ACHN (cell line): ENCODE data around the gene TRPV4.

Source experiments
- DNase-seq: peaks from one replicate; pipeline ENCODE4 v3.0.0-alpha.2; 2015
- in situ Hi-C: cut with HindIII; loops from 2 replicates; pipeline ENCODE4 v1.10.0; 2017; ENCODE audit warnings: low sequenced_read_pairs, low pct_ligation_motif_present, low pct_unique_long_range_greater_than_20kb

The TRPV4 gene

DNA sequence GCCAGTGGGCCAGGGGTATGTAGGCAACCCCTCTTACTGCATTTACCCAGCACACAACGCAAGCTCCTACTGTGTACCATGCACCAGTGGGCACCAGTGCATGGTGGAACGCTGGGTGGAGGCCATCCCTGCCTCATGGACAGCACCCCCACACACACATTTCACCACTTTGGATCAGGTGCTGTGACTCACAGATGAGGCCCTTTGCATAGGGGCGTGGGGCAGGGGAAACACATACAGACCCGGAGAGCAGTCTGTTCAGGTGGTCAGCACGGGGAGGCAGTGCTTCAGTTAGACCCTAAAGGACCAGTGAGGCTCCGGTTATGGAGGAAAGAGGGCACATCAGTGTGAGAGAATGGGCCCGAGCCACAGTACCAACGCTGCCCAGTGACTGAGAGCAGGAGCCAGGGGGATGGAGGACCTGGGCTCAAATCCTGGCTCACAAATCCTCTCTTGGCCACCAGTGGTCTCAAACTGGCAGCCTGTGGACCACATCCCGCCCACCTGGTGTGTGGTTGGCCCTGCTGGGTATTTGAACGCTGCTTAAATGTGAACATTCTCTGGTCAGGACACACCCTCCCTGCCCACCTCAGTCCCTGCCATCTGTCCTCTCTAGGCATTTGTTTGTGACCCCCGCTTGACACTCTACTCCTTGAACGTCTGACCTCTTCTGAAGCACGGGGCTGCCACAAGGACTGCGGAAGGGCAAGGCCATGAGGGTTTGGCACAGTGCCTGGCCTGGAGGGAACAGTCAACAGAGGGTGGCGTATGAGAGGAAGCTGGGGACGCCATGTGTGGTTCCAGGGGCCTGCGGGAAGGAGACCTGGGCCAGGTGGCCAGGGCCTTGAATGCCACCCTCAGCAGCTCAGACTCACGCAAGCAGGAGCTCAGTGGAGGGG, 72.9 kb downstream of the TRPV4 start:
- no peak for DNase-seq
- in situ Hi-C loops: no loop called here

GRCh38 chr12:109759595-109759994, 73.6 kb downstream of the TRPV4 start:
- no peak for DNase-seq
- in situ Hi-C loops: no loop called here

DNA sequence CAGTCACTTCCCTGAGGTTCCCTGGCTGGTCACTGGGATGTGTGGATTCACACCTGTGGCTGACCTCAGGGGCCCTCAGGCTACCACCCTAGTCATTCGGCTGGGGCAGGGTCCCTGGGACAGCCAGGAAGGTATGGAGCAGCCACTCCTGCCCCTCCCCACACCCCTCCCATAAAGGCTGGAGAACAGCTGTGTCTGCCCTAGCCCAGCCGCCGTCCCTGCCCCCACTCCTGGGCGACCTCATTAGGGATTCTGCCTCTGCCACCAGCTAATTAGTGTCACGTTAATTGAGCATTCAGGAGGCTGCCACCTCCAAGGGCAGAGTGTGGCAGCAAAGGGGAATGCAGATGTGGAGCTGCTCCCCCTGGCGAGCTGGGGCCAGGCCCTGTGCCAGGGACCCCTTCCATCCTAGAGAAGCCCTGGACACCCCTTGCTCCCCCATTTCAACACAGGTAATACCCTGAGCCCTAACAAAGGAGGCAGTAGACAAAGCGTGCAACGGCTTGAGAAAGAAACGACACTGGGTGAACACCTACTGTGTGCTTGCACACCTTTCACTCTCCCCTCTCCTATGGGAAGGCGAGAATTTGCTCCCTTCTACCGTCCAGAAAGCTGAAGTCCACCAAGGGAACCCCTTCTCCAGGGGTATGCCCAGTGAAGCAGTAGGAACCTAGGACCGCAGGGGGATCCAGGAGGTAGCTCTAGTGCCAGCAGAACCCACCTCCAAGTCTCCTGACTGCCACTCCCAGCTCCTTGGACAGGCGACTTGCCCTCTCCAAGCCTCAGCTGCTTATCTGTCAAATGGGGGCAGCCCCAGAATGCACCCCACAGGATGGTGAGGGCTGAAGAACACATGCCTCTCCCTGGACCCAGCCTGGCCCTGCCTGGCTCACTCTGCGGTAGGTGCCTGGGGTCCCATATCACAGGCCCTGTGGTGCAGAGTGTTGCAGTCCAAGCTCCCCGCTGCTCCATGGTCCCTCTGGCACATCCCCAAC, 74.5 kb downstream of the TRPV4 start:
- no peak for DNase-seq
- in situ Hi-C loops: no loop called here

- DNase-seq: no peak
- in situ Hi-C loops: no loop called here
These were observed 75.4 kb downstream of the TRPV4 start for GRCh38 chr12:109757671-109758265.

GRCh38 chr12:109756457-109756856, 76.7 kb downstream of the TRPV4 start:
- in situ Hi-C loops: no loop called here
- no peak for DNase-seq

DNA sequence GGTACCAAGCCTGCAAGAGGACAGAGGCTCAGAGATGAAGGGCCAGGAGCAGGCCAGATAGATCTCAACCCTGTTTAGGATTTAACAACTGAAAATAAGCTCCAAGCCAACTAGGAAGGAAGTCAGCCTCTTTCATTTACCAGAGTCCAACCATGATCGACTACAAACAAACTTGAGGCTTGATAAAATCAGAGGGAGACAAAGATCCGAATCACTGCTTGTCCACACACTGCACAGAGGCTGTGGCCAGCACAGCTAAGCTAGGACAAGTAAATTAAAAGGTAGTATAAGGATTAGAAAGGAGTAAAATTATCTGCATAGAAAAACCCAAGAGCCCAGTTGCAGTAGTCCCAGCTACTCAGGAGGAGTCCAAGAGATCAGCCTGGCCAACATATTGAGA, 79.2 kb downstream of the TRPV4 start:
- in situ Hi-C loops: no loop called here
- DNase-seq: no peak

- DNase-seq: no peak
- in situ Hi-C loops: no loop called here
These were observed 80.2 kb downstream of the TRPV4 start for GRCh38 chr12:109753054-109753401.

GRCh38 chr12:109752117-109753053, 80.8 kb downstream of the TRPV4 start:
- DNase-seq: no peak
- in situ Hi-C loops: no loop called here

DNA sequence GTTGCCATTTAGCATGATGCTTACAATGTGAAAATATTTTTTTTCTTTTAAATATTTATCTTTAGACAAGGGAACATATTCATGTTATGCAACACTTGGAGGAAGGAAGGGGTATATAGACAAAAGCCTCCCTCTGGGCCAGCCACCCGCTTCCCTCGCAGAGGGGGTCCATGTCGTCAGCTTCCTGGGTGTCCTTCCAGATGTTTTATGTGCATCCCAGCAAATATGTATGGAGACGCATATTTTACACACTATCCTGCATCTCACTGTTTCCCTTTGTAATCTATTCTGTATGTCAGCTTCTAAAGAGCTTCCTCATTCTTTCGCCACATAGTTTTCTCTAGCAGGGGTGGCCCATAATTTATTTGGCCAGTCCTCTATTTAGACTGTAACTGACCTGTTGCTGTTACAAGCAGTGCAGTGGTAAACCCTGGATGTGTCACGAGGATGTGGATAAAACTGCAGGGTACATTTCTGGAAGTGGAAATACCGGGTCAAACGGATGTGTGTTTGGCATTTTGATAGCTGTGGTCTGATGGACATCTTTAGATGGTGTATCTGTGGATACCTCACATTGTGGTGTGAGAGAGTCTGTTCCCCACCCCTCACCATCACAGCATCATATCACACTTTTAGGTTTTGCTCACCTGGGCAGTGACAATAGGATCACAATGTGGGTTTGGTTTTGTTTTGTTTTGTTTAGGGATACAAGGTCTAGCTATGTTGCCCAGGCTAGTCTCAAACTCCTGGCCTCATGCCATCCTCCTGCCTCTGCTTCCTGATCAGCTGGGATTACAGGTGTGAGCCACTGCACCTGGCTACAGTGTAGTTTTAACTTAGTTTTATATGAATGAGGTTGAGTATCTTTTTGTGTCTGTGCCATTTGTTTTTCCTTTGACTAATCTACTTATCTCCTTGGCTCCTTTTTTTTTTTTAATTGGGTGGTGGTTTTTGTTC, 87.9 kb downstream of the TRPV4 start:
- no peak for DNase-seq

GRCh38 chr12:109744026-109744425, 89.2 kb downstream of the TRPV4 start:
- DNase-seq: no peak
- in situ Hi-C loops: no loop called here

More for the DNA sequence above, 87.9 kb downstream of the TRPV4 start:
- in situ Hi-C loops: no loop called here

- in situ Hi-C loops: no loop called here
- DNase-seq: no peak
These were observed 89.9 kb downstream of the TRPV4 start for GRCh38 chr12:109743076-109743910.

DNA sequence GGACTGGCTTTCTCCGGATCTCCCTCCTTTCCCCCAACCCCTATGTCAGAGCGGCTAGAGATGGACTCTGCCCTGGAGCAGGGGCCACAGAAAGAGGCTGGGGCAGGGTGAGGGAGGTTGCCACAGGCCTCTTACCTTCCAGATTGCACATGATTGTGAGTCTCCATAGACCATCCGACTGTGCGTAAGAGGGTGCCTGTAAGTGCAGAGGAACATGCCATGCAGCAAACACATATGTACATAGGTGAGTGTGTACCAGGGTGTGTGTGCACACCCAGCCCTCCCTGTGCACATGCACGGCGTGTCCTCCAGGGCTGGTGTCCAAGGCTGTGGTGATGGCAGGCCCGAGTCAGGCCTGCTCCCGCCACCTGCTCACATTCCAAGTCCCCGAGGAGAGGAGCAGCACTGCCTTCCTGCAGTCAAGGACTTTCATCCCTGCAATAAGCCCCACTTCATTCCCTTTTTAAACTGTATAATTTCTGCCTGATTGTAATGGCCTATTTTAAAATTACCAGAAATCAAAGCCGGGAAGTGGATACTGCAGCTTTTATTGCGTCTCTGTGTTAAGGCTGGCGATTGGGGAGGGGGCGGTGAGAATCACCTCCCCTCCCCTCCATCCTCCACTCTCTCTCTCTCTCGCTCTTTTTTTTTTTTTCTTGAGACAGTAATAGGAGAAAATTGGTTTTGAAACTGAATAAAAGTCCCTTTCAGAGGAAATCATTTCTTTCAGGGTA, 91.1 kb downstream of the TRPV4 start:
- in situ Hi-C loops: no loop called here

GRCh38 chr12:109741286-109741969, 91.8 kb downstream of the TRPV4 start:
- in situ Hi-C loops: no loop called here
- DNase-seq: no peak

More for the DNA sequence above, 91.1 kb downstream of the TRPV4 start:
- DNase-seq: no peak

GRCh38 chr12:109740694-109741245, 92.4 kb downstream of the TRPV4 start:
- DNase-seq: no peak
- in situ Hi-C loops: no loop called here
